NCI-H82 treated with DMSO at 0.1 percent for 48 hours (cell line): Measurements from ENCODE around the gene CLDN18.
A peak's percentile ranks its signal among the peaks of the same experiment; 100 is the strongest.

ENCODE experiments used
- DNase-seq: peaks from one replicate; lab custom pipeline; 2025; ENCODE audit not compliant: unreplicated experiment; lab: John Stamatoyannopoulos, UW

CLDN18 gene

DNA sequence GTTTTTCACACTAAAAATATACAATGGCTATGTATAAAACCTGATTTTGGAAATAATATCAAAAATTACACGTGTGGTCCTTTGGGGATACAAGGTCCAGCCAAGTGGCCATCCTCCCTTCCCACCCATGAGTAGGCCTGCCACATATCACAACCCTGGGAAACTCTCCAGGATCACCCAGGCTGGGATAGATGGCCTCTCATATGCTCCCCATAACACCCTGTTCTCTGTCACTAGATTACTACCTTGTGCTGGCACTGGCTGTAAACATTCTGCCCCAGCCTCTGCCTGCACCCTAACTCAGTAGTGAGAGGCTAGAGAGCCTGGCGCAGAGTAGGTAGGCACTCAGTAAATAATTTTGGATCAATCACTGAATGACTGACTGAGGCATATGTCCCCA is 52.1 kb downstream of the CLDN18 start:
- DNase-seq = no peak

DNA sequence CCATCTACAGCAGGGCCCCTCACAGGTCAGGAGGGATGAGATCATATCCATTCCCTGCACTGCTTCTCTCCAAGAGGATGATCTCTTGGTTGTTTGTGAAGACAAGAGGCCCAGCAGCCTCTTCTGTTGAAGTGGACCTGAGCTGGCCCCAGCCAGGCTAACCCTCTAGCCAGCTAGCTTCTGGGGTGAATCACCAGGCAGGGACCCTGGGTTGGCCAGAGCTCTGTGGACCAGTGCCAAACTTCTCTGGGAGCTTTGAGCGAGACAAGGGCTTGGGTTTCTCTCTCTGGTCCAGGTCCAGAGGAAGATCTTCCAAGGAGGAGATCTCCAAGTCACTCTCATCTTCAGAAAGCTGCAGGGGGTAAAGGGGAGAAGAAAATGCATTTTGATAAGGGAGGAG is 52.7 kb downstream of the CLDN18 start:
- no peak for DNase-seq

DNA sequence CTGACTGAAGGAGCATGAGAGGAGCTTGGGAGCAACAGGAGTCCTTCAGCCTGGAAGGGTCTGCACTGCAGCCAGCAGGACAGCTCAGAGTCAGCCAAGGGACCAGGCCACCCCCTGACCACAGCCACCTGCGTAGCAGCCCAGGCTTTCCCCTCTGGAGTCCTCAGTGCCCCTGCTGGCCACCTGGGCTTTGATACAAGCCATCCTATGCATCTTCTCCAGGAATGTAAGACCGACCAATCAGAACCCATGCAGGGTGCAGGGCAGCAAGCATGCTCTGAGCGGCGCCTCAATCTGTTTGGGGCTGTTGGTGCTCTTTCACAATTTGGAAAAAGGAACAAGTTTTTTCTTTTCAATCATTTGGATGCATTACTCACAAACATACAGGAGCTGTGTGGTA is 53.5 kb downstream of the CLDN18 start:
- no peak for DNase-seq

DNA sequence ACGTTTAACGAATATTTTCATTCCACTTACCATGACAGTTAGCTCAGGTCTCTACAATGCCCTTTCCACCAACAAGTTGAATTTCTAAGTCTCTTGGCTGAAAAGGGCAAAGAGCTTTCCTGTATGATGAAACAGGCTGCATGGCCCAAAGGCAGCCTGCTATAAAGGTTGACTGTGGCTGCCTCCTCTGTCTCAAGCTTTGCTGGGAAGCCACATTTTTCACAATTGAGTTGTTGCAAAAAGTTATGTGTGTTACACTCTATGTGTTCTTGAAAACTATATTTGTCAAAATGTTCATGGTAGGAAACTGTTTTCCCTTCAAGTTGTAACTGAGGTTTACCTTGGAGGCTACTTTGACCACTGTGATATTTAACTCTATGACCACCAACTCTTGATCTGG is 56.0 kb downstream of the CLDN18 start:
- DNase-seq = no peak

DNA sequence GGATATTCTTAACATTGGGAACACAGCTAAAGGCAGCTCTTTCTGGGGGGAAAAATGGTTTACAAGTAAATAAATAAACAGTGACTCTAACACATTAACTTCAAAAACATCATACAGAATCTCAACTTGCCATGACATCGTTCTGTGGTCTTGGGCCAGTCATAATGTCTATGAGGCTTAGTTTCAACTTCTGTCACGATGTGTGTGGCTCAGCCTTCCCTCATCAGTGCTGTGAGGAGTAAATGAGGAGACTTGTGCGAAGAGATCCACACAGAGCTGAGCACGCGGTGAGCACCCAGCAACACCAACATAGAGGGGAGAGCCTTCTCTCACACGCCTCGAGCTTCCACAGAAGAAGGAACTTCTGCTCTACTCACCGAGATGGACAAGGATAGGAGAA is 56.4 kb downstream of the CLDN18 start:
- DNase-seq = no peak

DNA sequence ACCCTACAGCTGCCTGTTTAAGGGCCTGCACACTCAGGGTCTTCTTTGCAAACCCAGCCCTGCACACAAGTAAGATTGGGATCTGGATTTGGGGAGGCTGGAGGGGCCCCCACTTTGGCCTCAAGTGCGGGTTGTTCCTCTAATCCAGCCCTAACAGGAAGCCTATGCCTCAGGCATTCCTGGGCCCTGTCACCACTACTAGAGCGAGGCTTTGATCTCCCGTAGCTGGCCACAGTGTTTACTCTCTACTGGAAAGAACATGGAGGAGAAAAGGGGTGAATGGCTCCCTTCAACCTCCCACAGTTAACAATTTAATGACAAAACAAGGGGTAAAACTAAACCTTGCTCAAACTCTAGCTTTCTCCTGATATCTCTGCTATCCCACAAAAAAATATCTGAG is 57.0 kb downstream of the CLDN18 start:
- no peak for DNase-seq

DNA sequence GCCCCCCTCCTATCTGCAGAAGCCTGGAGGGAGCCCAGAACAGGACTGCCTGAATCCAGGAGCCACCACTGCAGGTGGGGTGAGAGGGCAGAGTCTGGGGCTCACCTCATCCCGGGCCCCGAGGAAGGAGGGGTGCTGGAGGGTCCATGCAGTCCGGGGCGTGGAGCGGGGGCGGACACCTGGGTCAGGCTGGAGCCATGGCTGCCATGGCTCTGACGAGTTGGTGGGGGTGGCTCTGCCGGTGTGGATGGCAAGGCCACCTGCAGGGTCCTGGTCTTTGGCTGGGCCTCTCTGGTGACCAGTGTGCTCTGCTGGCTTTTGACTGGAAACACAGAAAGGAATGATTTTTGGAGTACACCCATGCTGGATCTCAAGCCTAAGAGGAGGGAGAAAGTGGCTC is 58.1 kb downstream of the CLDN18 start:
- no peak for DNase-seq

DNA sequence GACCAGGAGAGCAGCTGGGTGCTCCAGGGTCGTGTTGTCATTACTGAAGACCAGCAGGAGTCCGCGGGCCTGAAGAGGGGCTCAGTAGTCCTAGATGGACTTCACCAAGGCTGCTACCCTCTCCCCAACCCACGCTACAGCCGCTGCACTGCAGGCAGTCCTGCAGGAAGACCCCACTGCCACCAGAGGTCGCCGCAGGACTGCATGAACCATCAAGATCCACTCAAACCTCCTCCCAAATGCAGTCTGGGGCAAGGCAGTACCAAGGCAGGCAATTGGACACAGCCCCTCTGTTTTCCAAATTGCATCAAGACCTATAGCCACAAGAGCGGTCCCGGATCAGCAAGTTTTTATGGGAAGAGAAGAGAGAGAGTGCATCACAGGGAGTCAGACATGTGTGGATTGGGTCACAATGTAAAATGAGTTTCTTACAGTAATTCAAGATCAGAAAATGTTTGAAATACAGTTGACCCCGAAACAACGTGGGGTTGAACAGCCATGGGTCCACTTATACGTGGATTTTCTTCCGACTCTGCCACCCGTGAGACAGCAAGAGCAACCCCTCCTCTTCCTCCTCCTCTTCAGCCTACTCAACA is 58.7 kb downstream of the CLDN18 start:
- DNase-seq = peak; percentile 47

DNA sequence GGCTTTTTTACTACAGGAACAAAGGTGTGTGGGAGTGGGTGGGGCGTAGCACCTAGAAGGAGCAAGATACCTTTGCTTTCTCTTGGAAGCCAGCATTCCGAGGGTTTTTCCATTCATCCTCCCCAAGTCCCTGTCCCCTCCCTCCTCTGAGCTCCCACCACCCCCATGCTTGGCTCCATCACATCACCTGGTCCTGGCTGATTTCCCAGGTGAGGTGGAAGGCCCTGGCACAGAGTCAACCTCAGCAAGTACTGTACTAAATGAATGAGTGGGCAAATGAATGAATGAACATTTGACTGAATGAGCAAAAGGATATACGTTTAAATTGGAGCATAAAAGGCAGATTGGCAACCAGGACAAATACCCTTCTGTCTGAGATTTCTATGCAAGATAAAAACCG is 60.0 kb downstream of the CLDN18 start:
- no peak for DNase-seq

DNA sequence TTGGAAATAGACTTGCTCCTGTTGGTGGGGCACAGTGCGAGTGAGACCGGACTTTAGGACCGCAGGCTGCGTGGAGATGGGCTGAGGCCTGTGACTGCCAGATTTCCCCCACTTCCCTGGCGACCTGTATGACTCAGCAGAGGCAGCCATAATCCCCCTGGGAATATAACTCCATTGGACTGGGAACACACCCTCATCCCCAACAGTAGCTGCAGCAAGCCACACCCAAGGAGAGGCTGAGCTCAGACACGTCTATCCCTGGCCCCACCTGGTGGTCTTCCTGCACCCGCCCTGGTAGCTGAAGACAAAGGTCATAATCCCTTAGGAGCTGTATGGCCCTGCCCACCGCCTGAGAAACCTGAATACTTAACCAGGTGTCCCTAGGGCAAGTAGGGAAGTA is 62.8 kb downstream of the CLDN18 start:
- peak; percentile 11 for DNase-seq

DNA sequence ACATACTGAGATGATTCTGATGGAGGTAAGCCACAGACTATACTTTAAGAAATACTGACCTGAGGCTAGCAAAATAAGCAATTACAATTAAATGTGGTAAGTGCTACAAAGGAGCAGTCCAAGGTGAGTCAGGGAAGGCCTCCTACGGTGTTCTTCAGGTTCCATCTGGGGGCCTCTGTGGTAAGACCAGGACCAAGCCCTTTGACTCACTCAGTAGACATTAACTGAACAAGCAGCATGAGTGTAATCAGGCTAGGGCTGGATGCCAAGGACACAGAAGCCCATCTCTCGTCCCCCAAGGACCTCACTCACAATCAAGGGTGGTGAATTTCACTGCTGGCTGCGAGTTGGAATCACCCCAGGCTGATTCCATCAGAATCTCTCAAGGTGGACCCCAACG is 68.1 kb downstream of the CLDN18 start:
- no peak for DNase-seq

DNA sequence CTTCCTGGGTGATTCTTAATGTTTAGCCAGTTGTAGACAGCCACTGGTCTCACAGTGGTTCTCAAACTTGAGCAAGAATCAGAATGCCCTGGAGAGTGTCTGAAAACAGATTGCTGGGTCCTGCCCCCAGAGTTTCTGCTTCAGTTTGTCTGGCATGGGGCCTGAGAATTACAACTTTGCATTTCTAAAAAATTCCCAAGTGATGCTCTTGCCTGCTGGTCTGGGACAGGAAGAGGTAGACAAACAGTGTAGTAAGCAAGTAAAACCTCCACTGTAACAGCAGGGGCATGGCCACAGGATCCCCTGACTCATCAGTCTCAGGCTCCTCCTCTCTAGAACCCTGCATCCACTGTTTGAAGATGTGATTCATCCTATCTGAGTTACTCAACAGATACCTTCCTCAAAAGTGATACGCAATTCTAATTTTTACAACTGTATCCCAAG is 69.0 kb downstream of the CLDN18 start:
- DNase-seq = no peak

DNA sequence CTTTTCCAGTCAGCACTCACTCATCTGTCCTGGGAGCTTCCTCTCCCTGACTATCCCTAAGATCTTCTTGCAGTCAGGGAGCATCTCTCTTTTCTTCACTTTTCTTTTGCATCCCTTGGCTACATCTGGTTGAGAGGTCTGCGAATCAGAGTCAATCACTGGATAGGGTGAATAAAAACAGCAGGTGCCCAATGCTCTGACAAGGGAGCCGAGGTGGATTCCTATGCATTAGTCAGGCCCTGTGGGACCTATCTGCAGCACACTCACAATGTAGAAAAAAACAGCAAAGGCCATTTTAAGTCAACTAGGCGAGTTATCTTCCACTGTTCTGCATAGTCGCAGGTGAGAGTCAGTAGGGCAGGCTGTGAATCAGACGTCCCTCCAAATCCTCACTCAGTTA is 69.9 kb downstream of the CLDN18 start:
- DNase-seq = no peak

DNA sequence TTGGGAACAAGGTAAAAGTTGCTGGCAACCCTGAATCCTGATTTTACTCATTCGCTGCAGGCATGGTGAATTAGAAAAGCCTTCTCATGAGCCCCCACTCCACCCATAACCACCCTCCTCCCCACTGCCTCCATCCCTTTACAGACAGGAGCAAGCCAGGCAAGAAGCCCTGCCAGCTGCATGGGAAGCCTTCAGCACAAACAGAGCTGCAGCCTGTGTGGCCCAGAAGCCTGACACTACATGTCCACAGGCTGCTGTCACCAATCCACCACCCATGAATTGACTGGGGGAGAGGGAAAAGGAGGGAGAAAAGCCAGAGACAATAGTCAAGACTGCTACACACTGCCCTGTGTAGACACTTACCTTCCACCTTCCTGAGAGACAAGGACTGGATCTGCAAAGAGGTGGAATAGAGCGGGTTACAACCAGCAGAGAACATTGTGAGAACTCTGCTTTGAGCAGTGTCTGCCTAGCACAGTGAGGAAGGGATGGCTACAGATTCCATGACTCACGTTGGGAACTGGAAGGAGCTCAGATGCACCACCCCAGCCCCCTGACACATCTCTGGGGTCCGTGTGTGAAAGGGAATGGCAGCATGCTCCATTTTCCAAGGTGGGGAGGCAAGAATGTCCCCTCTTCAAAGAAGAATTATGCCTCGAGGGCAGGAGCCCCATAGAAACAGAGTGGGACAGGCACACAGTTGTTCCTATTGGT is 71.6 kb downstream of the CLDN18 start:
- no peak for DNase-seq

DNA sequence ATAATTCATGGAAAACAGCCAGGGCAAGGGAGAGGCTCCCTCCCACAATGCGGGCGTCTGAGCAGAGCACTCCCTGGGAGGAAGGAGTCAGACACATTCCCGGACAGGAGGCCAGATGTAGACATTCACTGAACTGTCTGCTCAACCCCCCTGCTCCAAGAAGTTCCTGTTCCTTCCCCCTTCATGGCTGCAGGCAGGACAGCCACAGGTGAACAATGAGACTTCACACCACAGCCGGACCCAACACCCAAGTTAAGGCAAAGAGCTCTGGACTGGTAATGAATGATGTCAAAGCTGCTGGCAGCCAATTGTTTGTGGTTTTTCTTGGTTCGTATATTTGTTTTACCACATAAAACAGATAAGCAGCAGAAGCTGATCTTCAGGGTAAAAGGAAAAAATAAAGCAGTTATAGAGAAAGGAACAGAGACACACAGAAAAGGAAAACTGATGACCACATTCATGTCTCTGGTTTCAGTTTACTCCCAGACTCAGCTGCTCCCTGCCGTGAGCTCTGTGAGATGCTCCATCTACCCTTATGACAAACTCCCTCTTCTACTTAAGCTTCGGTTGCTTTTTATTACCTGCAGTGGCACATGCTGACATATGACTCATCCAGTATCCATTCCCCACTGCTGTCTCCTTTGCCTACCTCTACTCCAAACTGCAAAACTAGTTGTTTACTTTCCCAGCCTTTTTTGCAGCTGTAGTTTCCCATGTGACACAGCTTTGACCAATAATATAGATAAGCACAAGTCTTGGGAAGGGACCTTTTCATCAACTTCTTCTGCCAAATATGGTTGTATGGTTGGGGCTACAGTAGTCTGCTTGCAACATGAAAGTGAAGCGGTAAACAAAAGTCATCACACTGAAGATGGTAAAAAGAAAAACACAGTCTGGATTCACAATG is 72.4 kb downstream of the CLDN18 start:
- no peak for DNase-seq

DNA sequence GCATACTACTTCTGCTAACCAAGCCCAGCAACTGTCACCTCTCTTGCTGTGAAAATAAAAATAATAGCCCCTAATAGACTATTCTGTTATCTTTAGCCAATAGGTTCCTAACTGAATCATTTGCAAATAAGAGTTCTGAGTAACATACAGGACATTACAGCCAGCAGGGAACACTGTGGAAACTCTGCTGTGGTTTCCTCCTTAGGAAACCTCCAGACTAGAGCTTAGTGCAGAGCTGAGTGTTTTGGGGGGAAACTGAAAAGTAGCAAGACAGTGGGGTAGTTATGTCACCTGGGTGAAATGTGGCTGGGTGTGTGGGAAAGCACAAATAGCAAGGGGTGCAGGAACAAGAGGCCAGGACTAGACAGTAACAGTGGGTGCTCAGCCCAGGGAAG is 73.0 kb downstream of the CLDN18 start:
- no peak for DNase-seq
